Dedifferentiated amniotic fluid mesenchymal stem cell (primary cell): ENCODE measurements around the gene FLNA.
A peak's percentile ranks its signal among the peaks of the same experiment; 100 is the strongest.
"Not testable (repeated sequence)": the region's sequence is repeated elsewhere in the genome, so short reads cannot be mapped to it uniquely, and the experiment has no call there.

ENCODE experiments used
- DNase-seq: peaks from one replicate; pipeline ENCODE4 v3.0.0-alpha.2; 2016; ENCODE audit errors: extremely low spot score

Gene FLNA

DNA sequence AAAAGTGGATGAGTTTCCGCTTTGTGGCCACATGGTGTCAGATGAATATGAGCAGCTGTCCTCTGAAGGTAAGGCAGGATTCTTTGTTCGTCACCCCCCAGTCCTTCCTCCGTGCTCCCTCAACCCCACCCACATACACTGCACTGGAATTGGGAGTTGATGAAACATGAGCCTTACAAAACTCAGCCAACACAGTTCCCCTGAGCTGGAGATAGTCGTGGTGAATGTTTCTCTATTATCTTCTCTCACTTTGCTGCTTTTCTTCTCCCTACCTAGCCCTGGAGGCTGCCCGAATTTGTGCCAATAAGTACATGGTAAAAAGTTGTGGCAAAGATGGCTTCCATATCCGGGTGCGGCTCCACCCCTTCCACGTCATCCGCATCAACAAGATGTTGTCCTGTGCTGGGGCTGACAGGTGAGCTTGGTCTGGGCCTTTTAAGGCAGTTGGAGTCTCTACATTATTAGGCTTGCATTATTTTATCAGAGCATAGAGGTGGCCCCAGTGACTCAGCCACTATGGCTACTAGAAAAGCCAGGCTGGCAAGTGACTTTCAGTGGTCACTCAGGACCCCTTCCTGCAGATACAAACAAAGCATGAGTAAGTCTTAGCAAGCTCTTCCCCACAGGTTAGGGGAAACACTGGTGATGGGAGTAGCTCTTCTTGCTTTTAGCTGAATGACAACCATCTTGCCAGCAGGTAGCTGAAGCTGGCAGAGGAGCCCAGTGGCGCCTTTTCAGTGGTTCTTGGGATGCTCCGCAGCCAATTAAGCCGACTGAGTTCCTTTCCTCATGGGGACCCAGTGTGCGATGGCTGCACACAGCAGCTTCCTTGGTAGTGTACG lies 25.3 kb upstream of the FLNA start:
- no peak for DNase-seq

DNA sequence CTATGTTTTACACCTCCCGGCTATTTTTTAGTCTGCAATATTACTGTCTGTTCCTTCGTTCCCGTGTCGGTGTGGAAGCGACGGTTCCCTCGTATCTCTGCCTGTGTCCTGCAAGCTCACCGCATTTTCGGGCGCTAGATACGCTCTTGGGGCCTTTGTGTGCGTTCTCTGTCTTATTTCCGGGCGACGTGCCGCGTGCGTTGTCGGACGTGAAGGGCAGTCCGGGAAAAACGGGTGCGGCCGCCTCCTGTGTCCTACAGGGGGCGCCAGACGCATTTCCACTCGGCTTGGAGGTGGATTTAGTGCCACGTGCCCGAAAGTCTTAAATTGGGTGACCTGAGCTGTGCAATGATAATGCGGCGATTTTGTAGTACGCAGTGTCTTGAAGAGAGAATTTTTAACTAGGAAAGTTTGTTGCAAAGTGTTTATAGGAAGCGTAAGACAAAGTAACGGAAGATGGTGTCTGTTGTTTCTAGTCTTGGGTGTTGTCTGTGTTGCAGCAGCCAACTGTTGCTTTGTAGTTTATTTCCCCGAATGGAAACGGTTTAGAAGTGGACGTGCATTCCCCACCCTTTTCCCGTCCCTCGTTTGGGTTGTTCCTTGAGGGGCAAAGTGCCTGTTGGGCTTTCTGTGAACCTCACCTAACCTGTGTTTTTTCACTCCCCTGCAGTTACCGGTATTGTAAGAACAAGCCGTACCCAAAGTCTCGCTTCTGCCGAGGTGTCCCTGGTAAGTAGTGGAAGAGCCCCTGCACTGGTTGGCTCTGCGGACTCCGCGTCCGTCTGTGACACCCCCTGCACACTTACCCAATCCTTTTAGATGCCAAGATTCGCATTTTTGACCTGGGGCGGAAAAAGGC lies 24.5 kb upstream of the FLNA start:
- DNase-seq = peak; percentile 66

DNA sequence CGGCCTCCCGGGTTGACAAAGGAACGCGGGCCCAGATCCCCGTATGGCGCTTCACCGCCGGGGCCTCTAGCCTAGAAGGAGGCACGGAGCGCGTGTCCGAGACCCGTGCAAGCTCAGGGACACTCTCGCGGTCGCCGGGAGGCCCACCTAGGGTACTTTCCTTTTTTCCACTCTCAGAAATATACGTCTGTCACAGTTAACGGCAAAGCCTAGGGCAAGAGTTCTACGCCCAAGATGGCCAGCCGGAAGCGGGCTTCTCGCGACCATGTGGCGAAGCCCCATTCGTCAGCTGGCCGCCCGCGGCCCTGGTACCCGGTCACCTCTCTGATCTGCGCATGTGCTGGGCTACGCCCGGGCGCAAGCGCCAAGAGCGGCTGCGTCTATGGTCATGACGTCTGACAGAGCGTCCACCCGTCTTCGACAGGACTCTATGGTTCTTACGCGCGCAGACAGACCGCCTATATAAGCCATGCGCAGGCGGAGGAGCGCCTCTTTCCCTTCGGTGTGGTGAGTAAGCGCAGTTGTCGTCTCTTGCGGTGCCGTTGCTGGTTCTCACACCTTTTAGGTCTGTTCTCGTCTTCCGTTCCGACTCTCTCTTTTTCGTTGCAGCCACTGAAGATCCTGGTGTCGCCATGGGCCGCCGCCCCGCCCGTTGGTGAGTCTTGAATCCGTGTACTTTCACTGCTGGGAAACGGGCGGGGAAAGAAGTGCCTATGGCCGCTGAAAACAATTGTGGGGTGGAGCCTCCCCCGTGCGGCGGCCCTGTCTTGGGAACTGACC lies 23.6 kb upstream of the FLNA start, which contains the start of gene RPL10:
RPL10 (plus strand) TSS at position 490 of the 780 bp plus-strand sequence; CDS start at position 633, 143 bp downstream.
- DNase-seq = peak; percentile 91

DNA sequence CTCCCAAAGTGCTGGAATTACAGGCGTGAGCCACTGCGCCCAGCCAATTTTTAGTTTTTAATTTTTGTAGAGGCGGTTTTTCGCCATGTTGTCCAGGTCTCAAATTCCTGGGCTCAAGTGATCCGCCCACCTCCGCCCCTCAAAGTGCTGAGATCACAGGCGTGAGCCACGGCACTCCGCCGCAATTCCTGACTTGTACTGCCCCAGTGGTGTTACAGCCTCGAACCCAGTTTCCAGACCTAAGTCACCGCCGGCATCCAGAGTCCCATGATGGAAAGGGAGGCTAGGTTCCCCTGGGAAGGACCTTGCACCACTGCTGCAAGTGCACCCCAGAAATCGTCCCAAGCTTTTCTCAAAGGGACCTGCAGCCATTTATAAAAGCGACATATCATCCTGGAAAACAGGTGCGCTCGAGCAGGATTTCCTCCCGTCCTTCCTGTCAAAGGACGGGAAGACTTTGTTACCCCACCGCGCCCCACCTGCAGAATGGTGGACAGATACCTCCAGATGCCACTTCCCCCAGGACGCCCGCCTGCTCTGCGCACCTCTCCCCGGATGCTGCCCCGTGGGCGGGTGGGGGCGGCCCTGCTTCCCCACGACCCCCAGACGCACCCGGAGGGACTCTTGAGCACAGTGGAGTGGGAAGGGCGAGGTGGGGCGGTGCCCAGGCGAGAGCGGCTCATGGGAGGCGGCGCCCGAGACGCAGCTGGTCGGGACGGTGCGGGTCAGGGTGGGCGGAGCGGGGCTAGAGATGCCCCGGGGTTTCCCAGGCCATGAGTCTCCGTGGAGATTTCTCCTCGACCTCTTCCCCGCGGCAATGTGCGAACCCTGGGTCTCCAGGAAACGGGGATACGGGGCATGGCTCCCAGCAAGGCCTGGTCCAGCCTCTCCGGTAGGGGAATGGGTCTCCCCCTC lies 22.8 kb upstream of the FLNA start:
- no peak for DNase-seq

DNA sequence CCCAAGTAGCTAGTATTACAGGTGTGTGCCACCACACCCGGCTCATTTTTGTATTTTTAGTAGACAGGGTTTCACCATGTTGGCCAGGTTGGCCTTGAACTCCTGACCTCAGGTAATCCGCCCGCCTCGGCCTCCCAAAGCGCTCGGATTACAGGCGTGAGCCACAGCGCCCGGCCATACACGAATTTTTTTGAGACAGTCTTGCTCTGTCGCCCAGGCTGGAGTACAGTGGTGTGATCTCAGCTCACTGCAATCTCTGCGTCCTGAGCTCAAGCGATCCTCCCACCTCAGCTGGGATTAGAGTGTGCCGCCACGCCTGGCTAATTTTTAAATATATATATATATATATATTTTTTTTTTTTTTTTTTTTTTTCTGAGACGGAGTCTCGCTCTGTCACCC lies 21.9 kb upstream of the FLNA start:
- DNase-seq = not testable (repeated sequence)

DNA sequence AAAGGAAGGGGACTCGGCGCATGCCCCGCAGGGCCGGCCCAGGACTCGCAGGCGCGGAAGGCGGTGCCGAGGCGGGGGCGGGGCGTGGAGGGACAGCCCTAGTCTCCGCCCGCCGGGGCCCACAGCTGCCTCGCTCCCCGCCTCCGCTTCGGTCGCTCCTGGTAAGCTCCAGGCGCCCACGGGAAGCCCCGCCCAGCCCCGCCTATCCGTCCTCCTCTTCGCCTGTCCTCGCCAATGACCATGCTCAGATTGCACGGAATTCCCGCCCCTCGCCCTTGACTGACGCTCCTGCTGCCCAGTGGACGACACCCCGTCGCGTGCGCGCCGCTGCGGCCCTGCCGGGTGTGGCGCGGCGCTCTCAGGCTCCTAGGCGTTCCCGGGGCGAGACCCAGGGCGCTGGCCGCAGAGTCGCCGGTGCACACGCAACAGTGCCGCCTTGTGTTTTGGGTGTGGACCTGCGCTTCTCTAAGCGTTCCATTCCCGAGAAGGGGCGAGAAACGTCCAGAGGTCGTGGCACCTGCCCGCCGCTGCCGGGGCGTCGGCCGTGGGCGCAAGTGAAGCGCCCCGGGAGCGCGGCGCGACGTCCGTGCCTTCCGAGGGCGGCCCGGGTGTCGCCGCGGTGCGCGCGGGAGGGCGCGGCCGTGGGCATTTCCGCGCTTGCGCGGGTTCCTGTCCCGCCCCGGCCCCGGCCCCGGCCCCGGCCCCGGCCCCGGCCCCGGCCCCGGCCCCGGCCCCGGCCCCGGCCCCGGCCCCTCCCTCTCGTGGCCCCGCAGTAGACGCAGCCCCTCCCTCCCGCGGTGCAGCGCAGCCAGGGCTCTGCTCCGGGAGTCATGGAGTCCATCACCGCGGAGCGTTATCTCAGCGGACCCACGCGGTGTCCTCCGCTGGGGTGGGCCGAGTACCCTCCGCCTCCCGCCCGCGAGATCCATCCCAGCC lies 15.6 kb upstream of the FLNA start:
- DNase-seq = not testable (repeated sequence)

DNA sequence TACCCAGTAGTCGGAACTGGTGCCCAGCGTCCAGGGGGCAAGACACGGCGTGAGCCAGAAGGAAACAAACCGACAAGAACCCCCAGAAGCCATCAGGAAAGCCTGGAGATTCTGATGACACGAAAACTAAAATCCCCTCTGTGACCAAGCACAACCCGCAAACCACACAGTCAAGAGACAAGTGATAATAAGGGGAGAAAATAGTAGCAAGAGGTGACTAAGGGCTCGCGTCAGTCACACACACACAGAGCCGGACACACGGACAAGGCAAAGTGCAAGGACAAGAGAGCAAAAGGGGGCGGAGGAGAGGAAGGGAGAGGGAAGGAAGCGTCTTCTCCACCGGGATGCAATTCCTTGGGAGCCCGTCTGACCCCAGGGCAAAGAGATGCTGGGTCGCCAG lies 14.2 kb upstream of the FLNA start:
- DNase-seq = not testable (repeated sequence)

DNA sequence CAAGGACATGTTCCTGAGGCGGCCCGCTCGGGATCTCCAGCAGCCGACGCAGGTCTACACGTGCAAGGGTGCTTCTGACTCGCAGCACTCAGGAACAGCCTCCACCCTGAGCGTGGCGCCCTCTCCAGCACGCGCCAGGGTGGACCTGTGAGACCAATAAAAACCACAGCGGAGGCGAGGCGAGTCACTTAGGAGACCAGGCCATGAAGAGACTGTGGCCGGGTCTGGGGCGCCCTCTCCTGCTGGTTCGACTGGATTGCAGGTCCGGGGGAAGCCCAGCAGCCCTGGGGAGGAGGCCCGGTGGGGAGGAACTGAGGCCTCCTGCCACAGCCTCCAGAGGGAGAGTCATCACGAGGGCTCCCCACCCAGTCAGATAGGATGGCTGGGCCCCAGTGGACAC lies 13.7 kb upstream of the FLNA start:
- DNase-seq = not testable (repeated sequence)

DNA sequence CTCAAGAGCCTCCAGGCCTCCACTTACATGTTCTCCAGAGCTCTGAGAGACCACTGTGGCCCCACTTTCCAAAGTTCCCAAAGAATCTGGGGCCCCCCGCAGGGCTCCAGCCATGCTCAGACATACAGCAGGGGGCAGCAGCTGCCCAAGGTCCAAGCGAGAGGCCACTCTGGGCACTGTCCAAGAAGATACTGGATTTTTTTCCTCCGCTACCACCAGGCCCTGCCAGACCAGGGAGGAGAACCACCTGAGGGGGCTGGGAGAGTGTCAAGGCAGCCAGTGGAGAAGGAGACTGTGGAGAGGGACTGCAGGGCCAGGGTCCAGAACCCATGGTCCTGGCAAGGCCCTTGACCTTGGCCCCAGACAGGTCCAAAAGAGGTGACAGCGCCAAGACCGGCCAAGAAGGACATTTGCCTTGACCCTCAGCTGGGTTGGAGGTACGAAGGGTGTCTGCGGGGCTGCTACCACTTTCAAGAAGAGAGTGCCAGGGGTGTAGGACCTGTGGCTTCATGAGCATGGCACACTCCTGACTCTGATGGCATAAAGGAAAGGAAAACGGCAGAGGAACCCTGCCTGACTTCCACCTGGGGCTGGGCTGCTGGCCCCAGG lies 10.0 kb upstream of the FLNA start:
- no peak for DNase-seq

DNA sequence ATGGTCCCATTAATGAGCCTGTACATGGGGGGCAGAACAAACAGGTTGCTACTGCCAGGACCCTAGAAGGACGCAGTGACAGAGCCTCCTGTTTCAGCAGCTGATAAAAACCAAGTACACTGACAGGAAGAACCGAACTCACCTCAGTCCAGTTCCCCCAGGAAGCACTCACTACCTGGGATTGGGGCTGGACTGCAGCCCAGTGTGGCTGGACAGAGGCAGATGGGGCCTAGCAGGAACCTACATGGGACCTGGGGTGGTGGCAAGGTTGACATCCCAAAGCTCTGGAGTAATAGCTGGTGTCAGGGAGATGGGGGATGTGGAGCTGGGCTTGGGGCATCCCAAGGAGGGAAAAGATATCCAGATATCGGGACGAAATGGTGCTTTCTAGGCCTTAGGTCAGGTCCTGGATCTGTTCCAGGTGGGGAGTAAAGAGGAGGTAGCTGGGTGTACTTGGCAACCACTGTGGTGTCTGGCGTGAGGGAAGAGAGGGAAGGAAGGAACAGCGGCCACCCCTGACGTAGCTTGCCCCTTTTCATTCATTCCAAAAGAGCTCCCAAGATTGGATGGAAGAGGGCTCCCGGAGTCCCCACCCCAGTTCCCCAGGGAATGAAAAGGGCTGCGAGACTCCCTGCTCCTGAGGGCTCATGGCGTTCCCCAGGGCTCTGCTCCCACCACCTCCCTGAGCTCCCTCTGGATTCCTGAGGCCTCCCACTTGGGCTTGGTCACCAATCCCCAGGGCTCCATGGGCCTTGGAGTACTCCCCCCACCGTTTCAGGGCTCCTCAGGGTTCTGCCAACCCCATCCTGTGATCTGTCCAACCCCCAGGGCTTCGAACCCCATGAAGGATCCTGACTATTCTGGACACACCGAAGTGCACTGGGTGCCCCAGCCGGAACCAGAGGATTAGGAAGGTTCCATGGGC lies 9.2 kb upstream of the FLNA start:
- no peak for DNase-seq

DNA sequence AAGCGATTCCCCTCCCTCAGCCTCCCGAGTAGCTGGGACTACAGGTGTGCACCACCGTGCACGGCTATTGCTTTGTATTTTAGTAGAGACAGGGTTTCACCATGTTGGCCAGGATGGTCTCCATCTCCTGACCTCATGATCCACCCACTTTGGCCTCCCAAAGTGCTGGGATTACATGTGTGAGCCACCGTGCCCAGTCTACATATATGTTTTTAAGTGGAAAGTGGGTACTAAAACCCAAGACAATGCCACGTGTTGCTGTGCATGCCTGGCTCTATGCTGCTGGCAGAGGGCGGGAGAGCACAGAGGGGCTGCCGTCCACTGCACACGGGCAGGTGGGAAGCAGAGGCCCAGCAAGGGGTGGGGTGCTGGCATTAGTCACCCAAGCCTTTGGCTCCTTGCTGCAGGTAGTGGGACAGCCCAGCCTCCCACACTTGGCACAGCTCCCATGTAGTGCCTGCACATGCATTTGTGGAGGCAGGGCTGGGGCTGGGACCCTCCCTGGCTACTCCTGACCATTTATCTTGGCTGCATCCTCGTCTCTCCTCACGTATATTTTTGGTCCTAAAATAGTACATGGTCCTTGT lies 8.1 kb upstream of the FLNA start:
- no peak for DNase-seq

DNA sequence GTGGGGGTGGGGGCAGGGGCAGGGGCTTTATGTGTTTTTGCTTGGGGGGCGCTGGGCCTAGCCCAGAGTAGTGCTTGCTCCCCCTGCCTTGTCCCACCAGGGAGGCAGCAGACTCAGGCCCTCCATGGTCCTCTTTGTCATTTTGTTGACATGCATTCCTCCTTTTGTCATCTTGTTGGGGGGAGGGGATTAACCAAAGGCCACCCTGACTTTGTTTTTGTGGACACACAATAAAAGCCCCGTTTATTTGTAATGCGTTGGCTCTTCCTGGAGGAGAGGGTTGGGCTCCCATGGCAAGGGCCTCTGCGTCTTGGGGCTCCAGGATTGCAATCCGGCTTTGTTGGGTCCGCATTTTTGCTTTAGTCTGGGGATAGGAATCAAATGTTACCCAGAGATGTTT lies 6.8 kb upstream of the FLNA start:
- no peak for DNase-seq

DNA sequence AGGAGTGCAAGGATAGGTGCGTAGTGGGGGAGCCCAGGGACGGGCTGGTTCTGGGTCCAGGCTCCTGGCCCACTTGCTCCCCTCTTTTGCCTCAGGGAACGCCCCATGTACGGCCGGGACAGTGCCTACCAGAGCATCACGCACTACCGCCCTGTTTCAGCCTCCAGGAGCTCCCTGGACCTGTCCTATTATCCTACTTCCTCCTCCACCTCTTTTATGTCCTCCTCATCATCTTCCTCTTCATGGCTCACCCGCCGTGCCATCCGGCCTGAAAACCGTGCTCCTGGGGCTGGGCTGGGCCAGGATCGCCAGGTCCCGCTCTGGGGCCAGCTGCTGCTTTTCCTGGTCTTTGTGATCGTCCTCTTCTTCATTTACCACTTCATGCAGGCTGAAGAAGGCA lies 6.4 kb upstream of the FLNA start:
- no peak for DNase-seq

DNA sequence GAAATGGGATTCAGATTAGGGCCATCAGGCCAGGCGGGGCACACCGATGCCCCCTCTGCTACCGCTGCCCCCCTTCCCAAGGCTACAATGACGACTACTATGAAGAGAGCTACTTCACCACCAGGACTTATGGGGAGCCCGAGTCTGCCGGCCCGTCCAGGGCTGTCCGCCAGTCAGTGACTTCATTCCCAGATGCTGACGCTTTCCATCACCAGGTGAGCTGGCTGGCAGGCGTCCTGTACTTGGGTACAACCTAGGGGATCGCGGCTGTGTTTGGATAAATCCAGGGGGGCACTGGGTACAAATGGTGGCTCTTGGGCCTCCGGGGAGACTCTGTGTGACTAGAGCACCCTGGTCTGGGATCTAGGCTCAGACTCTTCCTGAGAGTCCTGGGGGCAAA lies 5.7 kb upstream of the FLNA start:
- no peak for DNase-seq

DNA sequence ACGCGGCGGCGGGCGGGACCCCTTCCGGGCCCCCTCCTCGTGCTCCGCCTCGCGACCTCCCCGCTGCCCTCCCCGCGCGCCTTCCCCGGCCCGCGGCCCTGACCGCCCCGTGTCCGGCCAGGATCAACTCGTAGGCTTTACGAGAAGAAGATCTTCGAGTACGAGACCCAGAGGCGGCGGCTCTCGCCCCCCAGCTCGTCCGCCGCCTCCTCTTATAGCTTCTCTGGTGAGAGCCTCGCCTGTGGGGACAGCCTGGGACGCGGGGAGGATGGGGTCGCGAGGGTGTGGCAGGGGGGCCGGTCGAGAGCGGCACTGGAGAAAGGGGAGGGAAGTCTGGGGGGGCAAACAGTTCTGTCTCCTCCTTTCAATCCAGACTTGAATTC lies 5.1 kb upstream of the FLNA start:
- no peak for DNase-seq

DNA sequence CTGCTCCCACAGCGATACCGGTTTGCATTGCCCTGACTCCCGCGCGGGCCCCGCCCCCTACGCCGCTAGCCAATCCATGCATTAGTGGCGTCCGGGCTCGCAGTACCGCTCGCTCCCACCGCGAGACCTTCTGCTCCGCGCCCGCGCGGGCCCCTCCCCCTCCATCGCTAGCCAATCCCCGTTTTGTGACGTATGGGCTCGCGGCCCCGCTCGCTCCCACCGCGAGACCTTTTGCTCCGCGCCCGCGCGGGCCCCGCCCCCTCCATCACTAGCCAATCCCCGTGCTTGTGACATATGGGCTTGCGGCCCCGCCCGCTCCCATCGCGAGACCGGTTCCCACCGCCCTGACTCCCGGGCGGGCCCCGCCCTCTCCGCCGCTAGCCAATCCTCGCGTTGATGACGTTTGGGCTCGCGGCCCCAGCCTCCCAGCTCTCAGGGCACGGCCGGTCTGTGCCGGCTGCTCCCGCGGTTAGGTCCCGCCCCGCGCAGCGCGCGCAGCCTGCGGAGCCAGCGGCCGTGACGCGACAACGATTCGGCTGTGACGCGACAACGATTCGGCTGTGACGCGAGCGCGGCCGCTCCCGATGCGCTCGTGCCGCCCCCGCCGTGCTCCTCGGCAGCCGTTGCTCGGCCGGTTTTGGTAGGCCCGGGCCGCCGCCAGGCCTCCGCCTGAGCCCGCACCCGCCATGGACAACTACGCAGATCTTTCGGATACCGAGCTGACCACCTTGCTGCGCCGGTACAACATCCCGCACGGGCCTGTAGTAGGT lies 4.5 kb upstream of the FLNA start, which contains the start of gene EMD:
EMD (plus strand) TSS at position 497 of the 770 bp plus-strand sequence; CDS start at position 687, 190 bp downstream.
- peak; percentile 94 for DNase-seq
